Peyer's patch (tissue), 4 donors: ENCODE data around the gene PVR.

Source experiments
- CTCF ChIP-seq, 6 experiments: fragments of 450-650 bp in 4 of 6; fragments of 200-600 bp in 2 of 6; sonication (generic) in 1 of 6; IDR thresholded peaks; one replicate each; pipeline ENCODE4 v1.5.1; 2017 to 2019; ENCODE audit warnings: antibody characterized with exemption in 6 of 6, mild to moderate bottlenecking in 3 of 6, moderate library complexity in 1 of 6
- POLR2A ChIP-seq, 2 donors: fragments of 450-650 bp; IDR thresholded peaks; one replicate each; pipeline ENCODE4 v1.5.1; 2017; ENCODE audit warnings: antibody characterized with exemption in 2 of 2, mild to moderate bottlenecking in 2 of 2, moderate library complexity in 2 of 2

GRCh38 chr19:44645407-44646048, 1.8 kb downstream of the PVR start:
- TF ChIP-seq POLR2A (IDR thresholded peaks at IDR 0.05) (no peak), CTCF (IDR thresholded peaks at IDR 0.05) (no peak)
